ENCODE results near the gene ATF7. TPM values are rescaled to one million over a fixed set of nuclear protein-coding genes. Genes with fewer than 3 reads are reported as not detected.
"Not testable (repeated sequence)": the region's sequence is repeated elsewhere in the genome, so short reads cannot be mapped to it uniquely, and the experiment has no call there.

The ATF7 gene
- total and polyA plus RNA-seq, 4 donors = 16.8 to 43.3 (median 31.7) TPM

DNA sequence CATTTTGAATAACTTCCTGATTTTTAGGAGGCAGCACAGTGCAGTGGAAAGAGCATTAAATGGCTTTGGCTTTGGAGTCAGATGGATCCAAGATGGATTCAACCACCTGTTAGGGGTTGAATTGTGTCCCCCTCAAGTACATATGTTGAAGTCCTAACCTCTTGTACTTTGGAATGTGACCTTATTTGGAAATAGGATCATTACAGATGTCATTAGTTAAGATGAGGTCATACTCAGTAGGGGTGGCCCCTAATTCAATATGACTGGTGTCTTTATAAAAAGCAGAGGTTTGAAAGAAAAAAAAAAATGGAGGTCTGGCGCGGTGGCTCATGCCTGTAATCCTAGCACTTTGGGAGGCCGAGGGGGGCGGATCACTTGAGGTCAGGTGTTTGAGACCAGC lies 30.9 kb upstream of the ATF7 start:
- Histone ChIP-seq H3K4me3 (no peak overlapping the region), H3K9me3 (ENCODE audit: control insufficient read depth in 4 of 4, insufficient read depth in 3 of 4, low read length in 3 of 4) (no peaks in the 10 kb centered on the region), H3K36me3 (ENCODE audit: control insufficient read depth in 4 of 4, insufficient read depth in 4 of 4, low read length in 4 of 4) (no peaks in the 10 kb centered on the region), H3K27me3 (ENCODE audit: control insufficient read depth in 3 of 3, insufficient read depth in 3 of 3, low read length in 2 of 3) (no peaks in the 10 kb centered on the region), H3K27ac (ENCODE audit: low read depth in 1 of 2, low read length in 1 of 2) (peak overlapping the region in 1 of 2 donors; percentile 40), H3K4me1 (ENCODE audit: control insufficient read depth in 5 of 5, insufficient read depth in 5 of 5, low read length in 5 of 5) (peaks cover 0 to 16% (median 8%) of the 10 kb centered on the region in 5 donors), H3K9ac (ENCODE audit: insufficient read depth in 1 of 2, low read length in 2 of 2) (no peak overlapping the region)
- no peak for DNase-seq
- WGBS, 2 donors = 96 to 100% methylated on average over 4 of the region's 4 CpGs
- no peak for ATAC-seq (ENCODE audit: insufficient read depth, low FRiP score)
- TF ChIP-seq, protein P1, sequence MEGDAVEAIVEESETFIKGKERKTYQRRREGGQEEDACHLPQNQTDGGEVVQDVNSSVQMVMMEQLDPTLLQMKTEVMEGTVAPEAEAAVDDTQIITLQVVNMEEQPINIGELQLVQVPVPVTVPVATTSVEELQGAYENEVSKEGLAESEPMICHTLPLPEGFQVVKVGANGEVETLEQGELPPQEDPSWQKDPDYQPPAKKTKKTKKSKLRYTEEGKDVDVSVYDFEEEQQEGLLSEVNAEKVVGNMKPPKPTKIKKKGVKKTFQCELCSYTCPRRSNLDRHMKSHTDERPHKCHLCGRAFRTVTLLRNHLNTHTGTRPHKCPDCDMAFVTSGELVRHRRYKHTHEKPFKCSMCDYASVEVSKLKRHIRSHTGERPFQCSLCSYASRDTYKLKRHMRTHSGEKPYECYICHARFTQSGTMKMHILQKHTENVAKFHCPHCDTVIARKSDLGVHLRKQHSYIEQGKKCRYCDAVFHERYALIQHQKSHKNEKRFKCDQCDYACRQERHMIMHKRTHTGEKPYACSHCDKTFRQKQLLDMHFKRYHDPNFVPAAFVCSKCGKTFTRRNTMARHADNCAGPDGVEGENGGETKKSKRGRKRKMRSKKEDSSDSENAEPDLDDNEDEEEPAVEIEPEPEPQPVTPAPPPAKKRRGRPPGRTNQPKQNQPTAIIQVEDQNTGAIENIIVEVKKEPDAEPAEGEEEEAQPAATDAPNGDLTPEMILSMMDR (IDR thresholded peaks at IDR 0.05; ENCODE audit: control extremely low read depth, extremely low read depth) = no peak

DNA sequence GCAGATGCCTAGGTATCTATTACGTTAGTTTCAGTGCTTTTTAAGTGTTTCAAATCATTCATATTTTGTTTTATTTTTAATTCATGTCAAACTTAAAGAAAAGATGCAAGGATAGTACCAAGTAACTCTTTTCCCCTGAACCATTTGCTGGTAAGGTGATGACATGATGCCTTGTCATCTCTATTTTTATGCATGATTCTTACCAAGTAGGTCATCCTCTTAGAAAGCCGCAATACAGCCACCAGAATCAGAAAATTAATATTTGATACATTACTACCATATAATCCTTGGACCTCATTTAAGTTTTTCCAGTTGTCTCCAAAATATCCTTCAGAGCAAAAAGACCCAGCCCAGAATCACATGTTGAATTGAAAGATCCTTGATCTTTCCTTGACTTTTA lies 27.4 kb upstream of the ATF7 start:
- 95 to 96% methylated on average over 2 of the region's 2 CpGs for WGBS, 2 donors
- Histone ChIP-seq H3K4me1 (ENCODE audit: control insufficient read depth in 5 of 5, insufficient read depth in 5 of 5, low read length in 5 of 5) (peaks cover 0 to 3% (median 0%) of the 10 kb centered on the region in 5 donors), H3K4me3 (no peak overlapping the region), H3K9me3 (ENCODE audit: control insufficient read depth in 4 of 4, insufficient read depth in 3 of 4, low read length in 3 of 4) (no peaks in the 10 kb centered on the region), H3K27ac (ENCODE audit: low read depth in 1 of 2, low read length in 1 of 2) (no peak overlapping the region), H3K9ac (ENCODE audit: insufficient read depth in 1 of 2, low read length in 2 of 2) (no peak overlapping the region), H3K36me3 (ENCODE audit: control insufficient read depth in 4 of 4, insufficient read depth in 4 of 4, low read length in 4 of 4) (no peaks in the 10 kb centered on the region), H3K27me3 (ENCODE audit: control insufficient read depth in 3 of 3, insufficient read depth in 3 of 3, low read length in 2 of 3) (no peaks in the 10 kb centered on the region)
- TF ChIP-seq, protein P1 (IDR thresholded peaks at IDR 0.05; ENCODE audit: control extremely low read depth, extremely low read depth) = no peak
- ATAC-seq (ENCODE audit: insufficient read depth, low FRiP score) (no peak), DNase-seq (no peak)

DNA sequence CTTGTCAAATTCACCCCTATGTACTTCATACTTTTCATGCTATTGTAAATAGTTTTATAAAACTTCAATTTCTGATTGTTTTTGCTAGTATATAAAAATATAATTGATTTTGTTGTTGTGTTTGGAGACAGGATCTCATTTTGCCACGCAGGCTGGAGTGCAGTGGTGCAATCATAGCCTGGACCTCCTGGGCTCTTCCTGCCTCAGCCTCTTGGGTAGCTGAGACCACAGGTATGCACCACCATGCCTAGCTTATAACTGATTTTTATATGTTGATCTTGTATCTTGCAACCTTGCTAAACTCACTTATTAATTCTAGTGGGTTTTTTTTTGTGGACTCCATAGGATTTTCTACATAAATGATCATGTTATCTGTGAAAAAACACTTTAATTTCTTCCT lies 26.2 kb upstream of the ATF7 start:
- WGBS, 2 donors = 41 to 67% methylated on average over 1 of the region's 1 CpG
- Histone ChIP-seq H3K27me3 (ENCODE audit: control insufficient read depth in 3 of 3, insufficient read depth in 3 of 3, low read length in 2 of 3) (no peaks in the 10 kb centered on the region), H3K4me3 (no peak overlapping the region), H3K27ac (ENCODE audit: low read depth in 1 of 2, low read length in 1 of 2) (no peak overlapping the region), H3K4me1 (ENCODE audit: control insufficient read depth in 5 of 5, insufficient read depth in 5 of 5, low read length in 5 of 5) (no peaks in the 10 kb centered on the region), H3K9ac (ENCODE audit: insufficient read depth in 1 of 2, low read length in 2 of 2) (no peak overlapping the region), H3K9me3 (ENCODE audit: control insufficient read depth in 4 of 4, insufficient read depth in 3 of 4, low read length in 3 of 4) (no peaks in the 10 kb centered on the region), H3K36me3 (ENCODE audit: control insufficient read depth in 4 of 4, insufficient read depth in 4 of 4, low read length in 4 of 4) (no peaks in the 10 kb centered on the region)
- ATAC-seq (ENCODE audit: insufficient read depth, low FRiP score) (no peak), DNase-seq (no peak)
- TF ChIP-seq, protein P1 (IDR thresholded peaks at IDR 0.05; ENCODE audit: control extremely low read depth, extremely low read depth) = no peak

DNA sequence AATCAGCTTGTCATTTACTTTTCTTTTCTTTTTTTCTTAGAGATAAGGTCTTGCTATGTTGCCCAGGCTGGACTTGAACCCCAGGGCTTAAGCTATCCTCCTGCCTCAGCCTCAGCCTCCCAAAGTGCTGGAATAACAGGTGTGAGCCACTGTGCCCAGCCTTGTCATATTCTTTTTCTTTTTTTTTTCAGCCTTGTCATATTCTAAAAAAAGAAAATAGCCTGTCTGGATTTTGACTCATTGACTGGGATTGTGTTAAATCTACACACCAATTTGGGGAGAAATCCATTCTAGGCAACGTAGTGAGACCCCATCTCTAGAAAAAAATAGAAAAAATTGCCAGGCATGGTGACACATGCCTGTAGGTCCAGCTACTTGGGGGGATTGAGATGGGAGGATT lies 25.6 kb upstream of the ATF7 start:
- no peak overlapping the region for H3K9ac ChIP-seq (ENCODE audit: insufficient read depth in 1 of 2, low read length in 2 of 2)
- H3K9me3 ChIP-seq (ENCODE audit: control insufficient read depth in 4 of 4, insufficient read depth in 3 of 4, low read length in 3 of 4) = no peaks in the 10 kb centered on the region
- ATAC-seq (ENCODE audit: insufficient read depth, low FRiP score) (no peak), DNase-seq (no peak)
- no peak overlapping the region for H3K4me3 ChIP-seq
- TF ChIP-seq, protein P1 (IDR thresholded peaks at IDR 0.05; ENCODE audit: control extremely low read depth, extremely low read depth) = no peak
- no peaks in the 10 kb centered on the region for H3K36me3 ChIP-seq (ENCODE audit: control insufficient read depth in 4 of 4, insufficient read depth in 4 of 4, low read length in 4 of 4)
- WGBS, 2 donors = 78 to 81% methylated on average over 1 of the region's 1 CpG
- H3K27me3 ChIP-seq (ENCODE audit: control insufficient read depth in 3 of 3, insufficient read depth in 3 of 3, low read length in 2 of 3) = no peaks in the 10 kb centered on the region
- H3K27ac ChIP-seq (ENCODE audit: low read depth in 1 of 2, low read length in 1 of 2) = no peak overlapping the region
- H3K4me1 ChIP-seq (ENCODE audit: control insufficient read depth in 5 of 5, insufficient read depth in 5 of 5, low read length in 5 of 5) = no peaks in the 10 kb centered on the region

DNA sequence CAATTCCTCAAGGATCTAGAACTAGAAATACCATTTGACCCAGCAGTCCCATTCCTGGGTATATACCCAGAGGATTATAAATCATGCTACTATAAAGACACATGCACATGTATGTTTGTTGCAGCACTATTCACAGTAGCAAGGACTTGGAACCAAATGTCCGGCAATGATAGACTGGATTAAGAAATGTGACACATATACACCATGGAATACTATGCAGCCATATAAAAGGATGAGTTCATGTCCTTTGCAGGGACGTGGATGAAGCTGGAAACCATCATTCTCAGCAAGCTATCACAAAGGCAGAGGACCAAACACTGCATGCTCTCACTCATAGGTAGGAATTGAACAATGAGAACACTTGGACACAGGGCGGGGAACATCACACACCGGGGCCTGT lies 20.1 kb upstream of the ATF7 start:
- H3K27ac ChIP-seq (ENCODE audit: low read depth in 1 of 2, low read length in 1 of 2); H3K36me3 ChIP-seq (ENCODE audit: control insufficient read depth in 4 of 4, insufficient read depth in 4 of 4, low read length in 4 of 4); H3K9me3 ChIP-seq (ENCODE audit: control insufficient read depth in 4 of 4, insufficient read depth in 3 of 4, low read length in 3 of 4); H3K9ac ChIP-seq (ENCODE audit: insufficient read depth in 1 of 2, low read length in 2 of 2); H3K27me3 ChIP-seq (ENCODE audit: control insufficient read depth in 3 of 3, insufficient read depth in 3 of 3, low read length in 2 of 3); H3K4me3 ChIP-seq; H3K4me1 ChIP-seq (ENCODE audit: control insufficient read depth in 5 of 5, insufficient read depth in 5 of 5, low read length in 5 of 5); DNase-seq; ATAC-seq (ENCODE audit: insufficient read depth, low FRiP score): not testable (repeated sequence)
- WGBS, 2 donors = 64 to 94% methylated on average over 4 of the region's 4 CpGs
